NCI-H128 (cell line): ENCODE measurements around the gene UGT1A4.

Experiments
- DNase-seq: peaks from one replicate; lab custom pipeline; 2025; ENCODE audit not compliant: unreplicated experiment; lab: John Stamatoyannopoulos, UW

The UGT1A4 gene

DNA sequence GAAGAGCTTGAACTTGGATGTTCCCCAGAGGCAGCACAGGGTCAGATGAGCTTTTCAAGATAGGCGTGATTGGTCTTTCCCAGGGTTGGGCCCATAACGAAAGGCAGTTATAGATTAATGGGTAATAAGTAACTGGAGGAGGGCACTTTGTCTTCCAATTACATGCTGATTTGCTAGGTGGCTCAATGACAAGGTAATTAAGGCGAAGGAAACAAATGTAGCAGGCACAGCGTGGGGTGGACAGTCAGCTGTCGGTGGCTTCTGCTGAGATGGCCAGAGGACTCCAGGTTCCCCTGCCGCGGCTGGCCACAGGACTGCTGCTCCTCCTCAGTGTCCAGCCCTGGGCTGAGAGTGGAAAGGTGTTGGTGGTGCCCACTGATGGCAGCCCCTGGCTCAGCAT lies at the start of gene UGT1A4:
Gene UGT1A4, plus strand, starts transcription at position 185 of the 400 bp plus-strand sequence. Its CDS starts 85 bp downstream, at position 270.
- no peak for DNase-seq

DNA sequence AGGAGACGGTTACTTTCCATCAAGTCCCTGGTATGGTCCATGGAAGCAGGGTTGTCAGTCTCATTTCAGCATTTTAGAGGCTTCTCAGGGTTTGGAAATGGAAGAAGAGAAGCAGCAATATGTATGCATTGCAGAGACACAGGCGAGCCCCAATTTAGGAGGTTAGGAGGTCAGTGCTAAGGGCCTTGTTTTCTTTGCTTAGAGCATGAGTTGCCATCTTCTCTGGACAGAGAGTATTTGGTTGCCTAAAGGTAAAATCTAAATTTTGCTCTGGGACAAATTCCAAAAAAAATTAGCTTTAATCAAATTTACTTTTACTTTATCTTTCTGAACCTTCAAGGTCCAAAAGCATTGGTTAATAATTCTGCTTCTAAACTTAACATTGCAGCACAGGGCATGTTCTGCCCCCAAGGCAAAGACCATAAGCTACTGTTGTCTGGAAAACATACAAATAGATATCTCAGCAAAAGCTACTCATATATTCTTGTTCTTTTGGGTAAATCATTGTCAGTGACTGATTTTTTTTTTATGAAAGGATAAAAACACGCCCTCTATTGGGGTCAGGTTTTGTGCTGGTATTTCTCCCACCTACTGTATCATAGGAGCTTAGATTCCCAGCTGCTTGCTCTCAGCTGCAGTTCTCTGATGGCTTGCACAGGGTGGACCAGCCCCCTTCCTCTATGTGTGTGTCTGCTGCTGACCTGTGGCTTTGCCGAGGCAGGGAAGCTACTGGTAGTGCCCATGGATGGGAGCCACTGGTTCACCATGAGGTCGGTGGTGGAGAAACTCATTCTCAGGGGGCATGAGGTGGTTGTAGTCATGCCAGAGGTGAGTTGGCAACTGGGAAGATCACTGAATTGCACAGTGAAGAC lies 47.0 kb upstream of the UGT1A4 start, which contains the start of gene UGT1A9:
Gene UGT1A9, plus strand, starts transcription at position 609 of the 872 bp plus-strand sequence. Its CDS starts 37 bp downstream, at position 646.
- DNase-seq: no peak

DNA sequence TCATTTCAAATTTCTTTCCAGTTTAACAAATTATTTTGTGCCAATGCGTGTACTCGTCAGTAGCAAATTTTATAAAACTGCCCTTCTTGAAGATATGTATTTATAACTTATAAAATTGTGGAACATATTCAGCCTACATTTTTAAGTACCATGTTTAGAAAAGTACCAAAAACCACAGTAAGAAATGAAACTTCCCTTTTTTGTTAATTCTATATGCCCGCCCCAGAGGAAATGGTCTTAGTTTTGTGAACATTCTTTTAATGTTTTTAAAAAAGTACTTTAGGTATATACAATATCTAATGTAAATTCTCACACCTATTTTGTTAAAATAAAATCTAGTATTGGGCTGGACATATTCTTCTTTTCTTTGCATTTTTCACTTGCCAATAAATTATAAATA lies 45.6 kb upstream of the UGT1A4 start:
- DNase-seq: no peak

DNA sequence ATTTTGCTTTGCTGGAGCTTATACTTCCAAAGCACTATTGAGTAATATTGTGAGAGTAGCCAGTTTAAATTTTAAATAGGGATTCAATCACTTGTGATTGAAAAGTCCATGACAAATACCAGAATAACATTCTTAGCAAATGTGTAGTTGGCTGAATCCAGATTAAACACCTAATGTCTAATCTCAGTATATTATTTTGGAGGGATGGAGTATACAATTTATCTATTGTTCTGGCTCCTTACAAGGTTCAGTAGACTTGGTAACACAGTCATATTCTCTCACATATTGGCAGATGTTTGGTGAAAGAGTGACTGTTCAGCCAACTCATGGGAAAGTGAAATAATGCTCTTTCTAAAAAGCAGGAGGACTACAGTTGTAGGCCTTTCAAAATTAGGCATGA lies 44.6 kb upstream of the UGT1A4 start:
- no peak for DNase-seq

DNA sequence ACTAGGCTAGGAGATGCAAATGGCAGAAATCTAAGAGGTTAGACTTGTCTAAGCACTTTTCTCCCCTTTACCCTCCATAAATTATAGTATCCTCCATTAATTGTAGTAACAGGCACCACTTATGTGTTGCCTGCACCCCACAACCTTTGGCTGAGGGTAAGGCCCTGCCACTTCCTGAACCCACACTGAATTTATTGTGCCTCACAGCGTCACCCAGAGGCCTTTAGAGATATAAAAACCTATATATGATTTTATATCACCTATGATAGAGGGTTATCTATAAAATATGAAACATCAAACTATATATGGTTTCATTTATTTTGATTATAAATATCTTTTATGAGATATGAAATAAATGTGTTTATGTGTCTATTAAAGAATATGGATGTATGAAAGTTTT lies 44.2 kb upstream of the UGT1A4 start:
- DNase-seq: no peak

DNA sequence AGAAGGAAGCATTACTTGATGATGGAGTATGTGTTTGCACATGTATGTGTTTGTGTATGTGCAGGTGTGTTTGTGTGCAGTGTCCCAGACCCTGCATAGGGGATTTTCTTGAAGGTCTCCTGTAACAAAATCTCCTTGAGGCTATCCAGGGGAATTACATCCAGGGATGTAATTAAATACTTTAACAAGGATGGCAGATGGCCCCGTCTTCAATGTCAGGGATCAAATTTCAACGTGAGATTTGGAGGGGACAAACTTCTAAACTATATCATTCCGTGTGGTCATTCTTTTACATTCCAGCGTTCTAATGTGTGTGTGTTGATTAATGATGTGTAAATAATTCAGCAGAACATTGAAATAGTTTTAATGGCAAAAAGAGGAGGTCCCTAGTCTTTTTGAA lies 43.5 kb upstream of the UGT1A4 start:
- DNase-seq: no peak

DNA sequence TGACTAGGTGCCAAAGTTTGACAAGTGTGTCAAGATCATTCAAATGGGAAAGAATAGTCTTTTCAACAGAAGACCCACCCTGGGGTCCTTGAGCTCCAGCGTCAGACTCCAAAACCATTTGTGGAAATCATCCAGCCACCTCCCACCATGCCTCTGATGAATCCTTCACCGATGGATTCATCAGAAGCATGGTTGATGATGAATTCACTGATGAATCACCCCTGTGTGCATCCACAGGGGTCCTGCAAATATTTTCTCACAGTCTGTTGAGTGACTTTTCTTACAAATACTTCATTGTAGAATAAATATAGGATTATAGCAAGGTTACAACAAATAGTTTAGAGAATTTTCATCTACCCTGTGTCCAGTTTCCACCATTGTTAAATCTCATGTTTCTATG lies 42.5 kb upstream of the UGT1A4 start:
- DNase-seq: no peak

DNA sequence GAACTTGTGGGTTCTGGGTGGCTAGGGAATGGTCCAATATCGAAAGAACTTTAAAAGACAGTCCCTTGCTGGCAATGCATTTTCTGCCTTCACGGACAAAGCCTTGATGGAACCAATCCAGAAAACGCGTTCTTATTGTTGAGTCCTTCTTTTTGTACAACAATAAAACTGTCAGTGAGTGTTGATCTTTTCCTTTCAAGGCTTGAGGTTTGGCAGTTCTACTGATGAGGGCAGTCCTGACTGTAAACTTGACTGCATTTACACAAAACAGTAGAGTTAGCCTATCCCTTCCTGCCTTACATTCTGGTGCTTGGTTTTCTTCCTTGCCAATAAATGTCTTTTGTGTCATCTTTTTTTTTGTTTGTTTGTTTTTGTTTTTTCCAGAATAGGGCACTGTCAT lies 39.3 kb upstream of the UGT1A4 start:
- no peak for DNase-seq

DNA sequence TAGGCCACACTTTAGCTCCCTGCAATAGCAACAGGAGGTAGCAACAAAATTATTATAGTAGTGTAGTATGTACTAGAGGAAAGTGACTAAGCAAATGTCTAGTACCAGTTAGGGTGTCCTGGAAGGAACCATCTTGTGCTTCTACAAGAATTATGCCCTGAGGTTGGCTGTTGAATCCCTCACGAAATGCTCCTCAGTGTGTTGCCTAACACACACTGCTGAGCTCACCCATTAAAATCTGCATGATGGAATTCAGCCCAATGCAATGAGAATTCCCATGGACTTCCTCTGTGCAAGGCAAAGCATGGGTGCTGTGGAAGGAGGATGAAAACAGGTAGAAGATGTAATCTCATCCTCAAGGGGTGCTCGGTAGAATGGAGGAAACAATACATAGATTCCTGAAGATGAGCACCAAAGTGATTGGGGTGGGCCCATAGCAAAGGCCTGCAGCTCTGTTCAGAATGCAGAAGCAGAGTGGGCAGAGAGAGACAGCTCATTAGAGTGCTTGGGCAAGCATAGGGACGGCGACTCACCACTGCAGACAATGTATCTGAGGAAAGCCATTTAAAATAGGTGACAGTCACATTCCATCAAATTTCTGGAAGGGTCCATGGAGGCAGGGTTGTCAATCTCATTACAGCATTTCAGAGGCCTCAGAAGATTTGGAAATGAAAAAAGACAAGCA lies 38.0 kb upstream of the UGT1A4 start:
- DNase-seq: no peak

DNA sequence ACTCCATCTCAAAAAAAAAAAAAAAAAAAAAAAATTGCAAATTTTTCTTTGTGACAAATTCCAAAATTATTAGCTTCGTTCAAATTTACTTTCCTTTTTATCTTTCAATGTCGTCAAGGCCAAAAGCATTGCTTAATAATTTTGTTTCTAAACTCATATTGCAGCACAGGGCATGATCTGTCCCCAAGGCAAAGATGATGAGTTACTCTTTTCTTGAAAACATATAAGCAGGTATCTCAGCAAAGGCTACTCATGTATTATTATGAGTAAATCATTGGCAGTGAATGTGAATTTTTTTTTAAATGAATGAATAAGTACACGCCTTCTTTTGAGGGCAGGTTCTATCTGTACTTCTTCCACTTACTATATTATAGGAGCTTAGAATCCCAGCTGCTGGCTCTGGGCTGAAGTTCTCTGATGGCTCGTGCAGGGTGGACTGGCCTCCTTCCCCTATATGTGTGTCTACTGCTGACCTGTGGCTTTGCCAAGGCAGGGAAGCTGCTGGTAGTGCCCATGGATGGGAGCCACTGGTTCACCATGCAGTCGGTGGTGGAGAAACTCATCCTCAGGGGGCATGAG lies 36.9 kb upstream of the UGT1A4 start, which contains the start of gene UGT1A7:
Gene UGT1A7, plus strand, starts transcription at position 381 of the 579 bp plus-strand sequence. Its CDS starts 37 bp downstream, at position 418.
- DNase-seq: no peak

DNA sequence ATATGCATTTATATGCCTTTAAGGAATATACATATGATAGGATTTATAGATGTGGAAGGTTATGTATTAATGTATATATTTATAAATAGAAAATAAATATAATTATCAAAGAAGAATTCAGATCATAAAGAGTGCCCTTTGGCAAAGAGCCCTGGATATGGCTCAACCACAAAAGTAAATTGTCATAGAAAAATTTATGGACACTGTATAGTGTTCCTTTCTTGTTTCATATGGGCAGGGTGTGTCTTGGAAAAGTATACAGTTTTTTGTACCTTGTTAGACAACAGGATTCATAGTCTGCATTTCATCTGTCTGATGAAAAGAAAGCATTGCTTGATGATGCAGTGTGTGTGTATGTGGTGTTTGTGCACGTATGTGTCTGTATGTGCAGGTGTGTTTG lies 33.9 kb upstream of the UGT1A4 start:
- DNase-seq: no peak

DNA sequence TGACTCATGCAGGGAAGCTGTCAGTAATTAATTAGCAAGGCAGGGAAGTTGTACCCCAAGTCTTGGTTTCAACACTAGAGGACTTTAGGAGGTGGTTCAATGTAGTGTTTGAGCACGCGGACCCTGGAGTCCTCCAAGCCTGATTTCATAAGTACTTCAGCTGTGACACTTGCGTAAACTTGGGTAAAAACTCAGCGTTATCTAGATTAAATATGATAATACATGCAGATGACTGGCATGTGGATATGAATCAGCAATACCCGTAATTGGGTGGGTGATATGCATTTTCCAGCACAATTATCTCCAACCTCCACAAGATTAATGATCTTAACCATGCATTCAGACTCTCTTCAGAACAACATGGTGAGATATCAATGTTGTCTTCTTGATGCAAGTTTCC lies 31.6 kb upstream of the UGT1A4 start:
- no peak for DNase-seq

DNA sequence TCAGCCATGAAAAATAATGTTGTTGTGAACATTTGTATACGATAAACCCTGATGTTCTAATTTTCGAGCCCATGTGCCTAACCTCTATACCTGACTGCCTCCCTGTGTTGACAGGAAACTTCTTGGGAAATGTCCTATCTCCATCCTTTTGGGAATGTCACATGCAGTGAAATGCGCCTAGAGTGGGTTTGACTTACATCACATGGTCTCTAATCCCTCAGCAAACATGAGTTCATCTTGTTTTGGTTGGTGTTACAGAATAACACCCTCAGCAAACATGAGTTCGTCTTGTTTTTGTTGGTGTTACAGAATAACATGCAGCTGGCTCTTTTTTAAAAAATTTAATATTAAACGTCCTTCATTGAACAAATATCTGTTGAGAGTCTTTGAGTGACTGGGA lies 30.2 kb upstream of the UGT1A4 start:
- no peak for DNase-seq

DNA sequence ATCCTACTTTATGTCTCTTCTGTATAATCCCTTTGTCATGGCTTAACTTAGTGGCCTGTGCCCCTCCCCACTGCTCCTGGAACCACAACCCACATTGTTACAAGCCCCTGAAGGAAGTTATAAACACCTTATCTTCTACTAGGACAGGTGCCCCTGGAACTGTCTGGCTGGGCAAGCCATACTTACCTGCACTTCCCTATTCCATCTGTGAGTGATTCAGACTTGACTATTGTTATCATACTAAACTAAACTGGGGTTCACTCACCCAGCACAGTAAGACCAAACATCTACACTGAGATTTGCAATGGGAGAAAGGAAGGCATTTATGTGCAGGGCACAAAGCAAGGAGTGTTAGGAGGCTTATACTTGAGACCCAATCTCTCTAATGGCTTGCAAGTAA lies 29.5 kb upstream of the UGT1A4 start:
- DNase-seq: no peak

DNA sequence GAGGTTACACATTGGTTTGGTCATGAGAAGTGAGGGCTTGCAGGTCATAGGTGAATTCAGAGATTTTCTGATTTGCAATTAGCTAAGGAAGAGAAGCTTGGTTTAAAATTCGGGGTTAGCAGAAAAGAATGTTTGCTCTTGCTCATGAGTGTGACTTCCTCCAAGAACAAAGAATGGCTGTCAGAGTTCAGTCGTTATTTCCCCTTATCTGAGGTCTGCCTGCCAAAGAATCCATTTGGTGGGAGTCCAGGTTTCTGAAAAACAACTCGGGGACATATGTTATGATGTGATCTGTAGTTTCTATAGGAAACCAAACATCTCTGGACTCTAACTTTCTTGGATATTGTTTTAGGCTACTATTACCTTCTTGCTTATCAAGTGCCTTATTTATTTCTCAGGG lies 29.0 kb upstream of the UGT1A4 start:
- DNase-seq: no peak

DNA sequence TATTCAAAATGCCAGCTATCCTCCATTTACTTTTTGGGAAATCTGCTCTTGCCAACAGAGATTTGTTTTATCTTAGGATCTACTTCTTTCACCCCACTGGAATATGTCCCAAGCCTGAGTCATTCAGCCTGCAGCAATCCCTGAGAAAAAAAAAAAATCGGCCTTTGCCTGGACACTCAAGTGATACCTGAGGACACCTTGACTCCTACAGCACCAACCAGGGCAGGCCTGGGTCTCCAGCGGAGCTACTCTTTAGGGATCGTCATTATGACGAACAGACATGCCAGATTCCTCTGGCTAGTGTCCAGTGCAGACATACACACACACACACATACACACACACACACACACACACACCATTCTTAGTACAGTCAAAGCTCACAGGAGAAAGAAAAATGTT lies 28.1 kb upstream of the UGT1A4 start:
- DNase-seq: no peak

DNA sequence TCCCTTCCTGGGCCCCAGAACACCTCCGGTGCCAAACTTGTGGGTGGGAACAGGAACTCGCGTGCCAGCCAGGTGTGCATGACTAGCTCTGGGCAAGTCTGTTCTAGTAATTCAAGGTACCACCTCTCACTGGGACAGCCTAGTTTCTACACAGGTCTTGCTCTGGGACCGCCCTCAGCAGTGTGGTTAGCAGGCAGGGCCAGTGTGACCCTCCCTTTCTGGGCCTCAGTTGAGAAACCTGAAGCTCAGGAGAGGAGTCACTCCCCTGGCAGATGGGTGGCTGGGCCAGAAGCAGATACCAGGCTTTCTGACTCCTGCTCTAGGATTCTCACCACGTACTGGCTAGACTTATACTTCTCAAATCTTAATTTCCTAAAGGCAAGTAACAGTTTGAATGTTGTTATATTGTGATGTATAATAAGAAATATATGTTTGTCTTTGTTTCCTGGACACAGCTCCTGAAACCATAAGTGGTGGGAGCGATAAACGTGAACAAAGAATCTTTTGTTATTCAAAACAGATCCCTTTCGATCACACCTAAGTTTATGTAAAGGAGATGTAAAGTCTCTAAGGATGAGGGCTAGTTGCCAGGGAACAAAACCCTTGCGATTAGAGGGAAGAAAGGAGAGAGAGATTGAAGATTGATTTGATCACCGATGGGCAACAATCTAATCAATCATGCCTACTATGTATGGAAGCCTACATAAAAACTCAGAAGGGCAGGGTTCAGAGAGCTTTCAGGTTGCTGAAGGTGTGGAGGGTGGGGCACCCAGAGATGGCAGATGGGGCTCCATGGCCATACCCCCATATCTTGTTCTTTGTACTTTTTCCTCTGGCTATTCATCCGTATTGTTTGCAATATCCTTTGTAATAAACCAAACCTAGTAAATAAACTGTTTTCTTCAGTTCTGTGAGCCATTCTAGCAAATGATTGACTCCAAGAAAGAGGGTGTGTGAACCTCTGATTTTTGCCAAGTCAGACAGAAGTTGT lies 26.8 kb upstream of the UGT1A4 start:
- no peak for DNase-seq

DNA sequence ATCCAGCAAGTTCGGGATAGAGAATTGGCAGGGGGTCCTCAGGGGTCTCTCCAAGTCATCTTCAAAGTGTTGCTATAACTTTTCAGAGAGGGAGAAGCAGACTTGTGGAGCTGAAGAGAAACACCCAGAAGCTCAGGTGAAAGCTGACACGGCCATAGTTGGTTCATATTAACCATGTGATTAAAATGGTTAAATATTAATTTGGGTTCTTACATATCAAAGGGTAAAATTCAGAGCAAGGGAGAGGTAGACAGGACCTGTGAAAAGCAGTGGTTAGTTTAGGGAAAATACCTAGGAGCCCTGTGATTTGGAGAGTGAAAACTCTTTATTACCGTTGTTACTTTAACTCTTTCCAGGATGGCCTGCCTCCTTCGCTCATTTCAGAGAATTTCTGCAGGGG lies 25.9 kb upstream of the UGT1A4 start, which contains the start of gene UGT1A6:
Gene UGT1A6, plus strand, starts transcription at position 243 of the 400 bp plus-strand sequence. Its CDS starts 115 bp downstream, at position 358.
- DNase-seq: no peak

DNA sequence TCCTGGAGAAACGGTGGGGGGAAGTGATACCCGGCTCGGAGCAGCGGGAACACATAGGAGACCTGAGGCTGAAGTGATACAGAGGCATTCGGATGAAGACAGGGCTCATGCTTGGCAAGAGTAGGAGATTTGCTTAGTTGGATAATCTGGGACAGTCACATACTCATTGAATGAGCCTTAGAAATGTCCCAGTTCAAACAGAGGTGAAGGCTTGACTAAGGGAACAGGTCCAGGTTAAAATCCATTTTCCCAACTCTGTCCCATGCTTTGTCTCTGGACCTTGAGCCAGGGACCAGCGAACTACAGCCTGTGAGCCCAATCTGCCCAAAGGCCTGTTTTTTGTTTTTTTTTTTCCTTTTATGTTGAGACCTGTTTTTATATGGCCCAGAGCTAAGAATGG lies 24.6 kb upstream of the UGT1A4 start:
- no peak for DNase-seq

DNA sequence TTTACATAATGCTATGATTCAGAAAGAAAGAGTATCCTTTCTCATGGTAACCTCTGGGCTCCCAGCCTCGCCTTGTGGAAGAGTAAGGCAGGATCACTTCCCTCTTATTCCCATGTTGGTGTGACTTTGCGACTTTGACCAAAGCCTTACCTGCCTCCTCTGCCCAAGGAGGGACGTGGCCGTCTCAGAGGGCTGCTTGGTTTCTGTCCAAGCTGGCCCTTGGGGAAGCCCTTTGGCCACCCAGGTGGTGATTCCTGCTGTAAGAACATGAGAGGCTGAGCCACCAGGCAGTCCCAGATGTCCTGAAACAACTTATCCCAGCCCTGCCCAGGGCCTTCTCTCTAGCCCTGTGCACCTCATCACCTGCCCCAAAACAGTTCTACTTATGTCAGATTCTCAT lies 19.8 kb upstream of the UGT1A4 start:
- DNase-seq: no peak
